ENCODE results near the gene SLBP. TPM values are rescaled to one million over a fixed set of nuclear protein-coding genes. Genes with fewer than 3 reads are reported as not detected.

The SLBP gene
- total RNA-seq, 1 donor from 2014 or later: 33.5 TPM

DNA sequence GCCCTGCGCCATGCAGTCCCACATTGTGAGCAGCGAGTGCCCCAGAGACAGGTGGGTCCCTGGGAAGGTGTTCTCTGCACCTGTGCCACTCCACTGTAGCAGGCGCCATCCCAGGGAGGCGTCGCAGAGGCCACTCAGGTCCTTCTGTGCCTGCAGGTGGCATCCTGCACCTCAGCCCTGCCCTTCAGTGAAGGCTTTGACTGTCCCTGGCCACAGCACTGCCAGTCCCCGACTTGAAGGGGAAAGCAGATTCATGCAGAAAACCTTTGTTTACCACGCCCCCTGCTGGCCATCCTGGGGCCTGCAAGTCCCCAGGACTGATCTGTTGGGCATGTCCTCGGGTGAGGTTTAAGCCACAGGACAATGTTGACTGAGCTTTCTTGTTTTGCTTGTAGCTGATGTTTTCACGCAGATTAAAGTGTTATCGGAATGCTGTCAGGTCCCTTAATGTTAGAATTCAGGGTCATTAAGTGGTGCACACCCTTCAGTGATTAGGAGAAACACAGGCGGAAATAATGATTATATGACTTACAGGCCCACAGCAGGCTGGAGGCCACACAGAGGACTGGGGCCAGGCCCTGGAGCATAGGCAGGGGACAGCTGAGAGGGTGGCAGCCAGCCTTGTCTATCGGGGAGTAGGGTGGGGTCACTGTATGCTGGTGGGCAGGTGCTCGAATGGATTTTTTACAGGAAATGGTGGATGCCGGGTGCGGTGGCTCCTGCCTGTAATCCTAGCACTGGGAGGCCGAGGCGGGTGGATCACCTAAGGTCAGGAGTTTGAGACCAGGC, 14.2 kb upstream of the SLBP start:
- peak; percentile 51 for DNase-seq

DNA sequence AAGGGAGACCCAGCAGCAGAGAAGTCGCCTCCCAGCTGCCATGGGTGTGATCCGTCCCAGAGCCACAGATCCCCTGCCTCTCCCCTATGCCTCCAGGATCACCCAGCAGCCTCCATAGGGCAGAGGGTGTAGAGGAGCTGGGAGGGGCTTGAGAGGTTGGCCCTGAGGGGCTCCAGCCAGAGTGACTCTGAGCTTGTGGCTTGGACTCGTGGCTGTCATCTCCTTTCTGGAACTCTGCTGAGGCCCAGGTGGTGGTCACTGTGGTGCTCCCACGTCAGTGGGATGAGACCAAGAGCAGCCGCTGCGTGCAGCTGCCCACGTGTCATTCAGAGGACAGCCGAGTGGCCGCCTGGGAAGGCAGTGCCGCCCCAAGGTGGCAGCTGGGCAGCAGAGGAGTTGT, 13.4 kb upstream of the SLBP start:
- no peak for DNase-seq

DNA sequence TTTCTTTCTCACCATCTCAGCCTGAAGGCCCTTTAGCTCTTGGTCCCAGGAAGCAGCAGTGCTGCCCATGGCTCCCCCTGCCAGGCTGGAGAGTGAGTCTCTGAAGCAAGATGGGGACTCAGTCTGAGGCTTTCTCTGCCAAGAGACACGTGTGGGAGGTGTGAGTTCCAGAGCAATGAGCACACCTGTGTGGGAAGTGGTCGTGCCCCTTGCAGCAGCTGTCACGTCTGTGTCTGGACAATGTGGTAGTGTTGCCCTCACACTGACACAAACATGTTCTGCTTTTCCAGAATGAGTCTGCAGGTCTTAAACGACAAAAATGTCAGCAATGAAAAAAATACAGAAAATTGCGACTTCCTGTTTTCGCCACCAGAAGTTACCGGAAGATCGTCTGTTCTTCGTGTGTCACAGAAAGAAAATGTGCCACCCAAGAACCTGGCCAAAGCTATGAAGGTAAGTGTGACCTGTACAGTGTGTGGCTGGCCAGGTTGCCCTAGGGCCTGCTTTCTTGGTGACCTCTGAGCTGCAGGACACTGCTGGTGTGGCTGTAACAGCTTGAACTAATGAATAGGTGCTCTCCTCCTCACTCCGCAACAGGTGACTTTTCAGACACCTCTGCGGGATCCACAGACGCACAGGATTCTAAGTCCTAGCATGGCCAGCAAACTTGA, 11.1 kb upstream of the SLBP start:
- no peak for DNase-seq

DNA sequence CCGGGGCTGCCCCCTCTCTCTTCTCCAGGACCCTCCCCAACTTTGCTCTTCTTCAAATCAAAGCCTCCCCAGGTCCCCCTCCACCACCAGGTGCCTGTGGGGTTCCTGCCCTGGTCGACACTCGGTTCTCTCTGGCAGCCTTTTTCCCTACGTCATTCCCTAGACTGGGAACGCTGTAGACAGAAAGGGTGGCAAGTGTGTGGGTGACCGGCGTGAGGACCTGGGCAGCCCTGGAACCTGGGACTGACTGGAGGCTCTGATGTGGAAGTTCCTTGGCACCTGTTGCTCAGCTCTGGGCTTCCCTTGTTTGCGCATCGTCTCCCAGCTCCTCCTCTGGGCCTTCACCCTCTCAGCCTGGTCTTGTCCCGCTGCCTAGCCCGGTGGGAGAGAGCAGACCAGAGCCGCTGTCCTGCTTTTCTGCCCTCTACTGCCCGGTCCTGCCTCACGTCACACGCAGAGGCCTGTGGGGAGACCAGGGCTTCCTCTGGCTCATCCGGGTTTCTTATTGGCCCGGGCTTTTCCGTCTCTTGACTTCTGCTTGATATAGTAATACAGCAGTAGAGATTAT, 10.5 kb upstream of the SLBP start:
- DNase-seq: no peak

DNA sequence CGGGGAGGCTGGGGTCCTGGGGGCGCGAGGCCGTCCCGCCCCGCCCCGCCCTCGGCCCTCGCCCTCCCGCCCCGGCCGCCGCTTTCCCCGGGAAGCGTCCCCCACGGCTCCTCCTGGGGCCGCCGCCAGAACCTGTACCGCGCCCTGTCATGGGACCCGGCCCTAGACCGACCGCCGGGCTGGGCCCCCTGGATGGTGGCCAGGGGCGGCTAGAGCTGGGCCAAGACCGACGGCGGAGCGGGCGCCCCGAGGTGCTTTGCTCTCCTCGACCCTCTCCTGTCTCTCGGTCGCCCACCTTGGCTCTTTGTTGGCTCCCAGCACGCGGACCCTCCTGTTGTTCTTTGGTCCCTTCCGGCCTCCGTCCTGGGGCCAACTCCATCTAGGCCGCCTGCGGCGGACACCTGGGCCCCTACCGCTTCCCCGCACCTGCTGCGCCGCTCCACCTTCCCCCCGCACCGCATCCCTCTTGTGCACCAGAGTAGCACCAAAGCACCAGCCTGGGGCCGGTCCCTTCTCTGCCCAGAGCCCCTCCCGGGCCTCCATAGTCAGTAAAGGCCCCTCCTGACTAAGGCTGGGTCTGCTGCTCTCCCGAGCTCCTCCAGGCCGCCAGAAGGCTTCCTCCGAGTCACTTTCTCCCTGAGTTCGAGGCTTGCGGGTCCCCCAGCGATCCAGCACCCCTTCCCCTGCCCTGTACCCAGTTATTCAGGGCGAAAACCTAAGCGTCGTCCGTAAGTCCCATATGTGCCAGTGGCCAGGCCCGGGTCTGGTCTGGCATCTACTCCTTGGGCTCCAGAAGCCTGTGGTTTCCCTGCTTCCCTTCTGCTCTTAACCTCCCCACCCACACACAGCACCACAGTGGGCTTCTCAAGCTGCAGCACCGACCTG, 9.8 kb upstream of the SLBP start:
- DNase-seq: no peak

DNA sequence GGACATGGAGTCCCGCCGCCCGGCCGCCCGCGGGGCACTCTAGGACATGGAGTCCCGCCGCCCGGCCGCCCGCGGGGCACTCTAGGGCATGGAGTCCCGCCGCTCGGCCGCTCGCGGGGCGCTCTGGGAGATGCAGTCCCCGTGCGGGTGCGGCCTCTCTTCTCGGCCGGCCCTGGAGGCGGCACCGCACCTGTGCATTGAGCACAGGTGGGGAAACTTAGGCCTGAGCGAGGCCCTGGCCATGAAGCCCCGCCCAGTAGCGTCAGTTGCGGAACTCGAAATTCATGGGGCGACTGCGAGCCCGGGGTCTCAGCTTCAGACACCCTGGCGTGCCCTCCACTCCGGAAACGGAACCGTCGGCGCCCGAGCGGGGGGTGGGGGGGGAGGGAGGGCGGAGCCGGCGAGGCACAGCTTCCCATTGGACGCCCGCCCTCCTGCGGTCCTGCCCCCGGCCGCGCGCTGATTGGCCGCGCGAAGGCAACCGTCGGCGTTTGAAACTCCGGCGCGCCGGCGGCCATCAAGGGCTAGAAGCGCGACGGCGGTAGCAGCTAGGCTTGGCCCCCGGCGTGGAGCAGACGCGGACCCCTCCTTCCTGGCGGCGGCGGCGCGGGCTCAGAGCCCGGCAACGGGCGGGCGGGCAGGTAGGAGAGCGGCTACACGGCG, 9.0 kb upstream of the SLBP start, which contains the start of the genes TACC3 and TMEM129:
Gene TACC3, plus strand, starts transcription at position 519 of the 663 bp plus-strand sequence. CDS start 1,901 bp downstream, outside the sequence.
Gene TMEM129, minus strand, starts transcription at position 321 of the 663 bp plus-strand sequence. CDS start 486 bp downstream, outside the sequence.
- DNase-seq: peak; percentile 90

DNA sequence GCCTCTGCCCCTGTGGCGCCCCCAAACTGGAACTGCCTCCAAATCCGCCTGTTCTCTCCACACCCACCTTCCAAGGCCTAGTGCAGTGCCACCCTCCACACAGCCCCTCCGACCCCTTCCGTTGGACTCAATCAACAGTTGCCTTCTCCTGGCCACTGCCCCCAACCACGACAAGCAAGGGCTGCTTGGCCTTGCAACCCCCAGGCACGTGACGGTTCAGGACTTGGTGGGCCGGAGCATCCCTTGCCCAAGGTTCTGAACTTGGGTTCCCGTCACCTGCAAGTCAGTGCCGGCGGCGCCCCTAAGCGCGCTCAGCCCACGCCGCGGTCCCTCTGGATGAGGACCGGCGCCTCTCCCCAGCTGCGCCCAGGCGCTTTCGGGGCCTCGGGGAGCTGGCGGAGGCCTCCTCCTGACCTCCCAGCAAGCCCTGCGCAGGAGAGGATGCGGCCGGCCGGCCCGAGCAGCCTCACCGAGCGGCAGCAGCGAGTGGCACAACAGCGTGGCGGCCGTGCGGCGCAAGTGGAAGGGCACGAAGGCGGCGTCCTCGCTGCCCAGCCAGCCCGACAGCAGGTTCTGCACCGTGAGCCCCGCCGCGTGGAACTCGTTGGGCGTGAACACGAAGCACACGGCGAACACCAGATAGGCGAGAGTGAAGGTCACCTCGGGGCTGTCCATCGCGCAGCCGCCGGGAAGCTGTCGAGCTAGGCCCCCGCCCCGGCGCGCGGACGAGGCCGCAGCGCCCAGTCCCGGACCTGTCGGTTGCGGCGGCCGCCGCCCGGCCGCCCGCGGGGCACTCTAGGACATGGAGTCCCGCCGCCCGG, 8.3 kb upstream of the SLBP start:
- DNase-seq: no peak

DNA sequence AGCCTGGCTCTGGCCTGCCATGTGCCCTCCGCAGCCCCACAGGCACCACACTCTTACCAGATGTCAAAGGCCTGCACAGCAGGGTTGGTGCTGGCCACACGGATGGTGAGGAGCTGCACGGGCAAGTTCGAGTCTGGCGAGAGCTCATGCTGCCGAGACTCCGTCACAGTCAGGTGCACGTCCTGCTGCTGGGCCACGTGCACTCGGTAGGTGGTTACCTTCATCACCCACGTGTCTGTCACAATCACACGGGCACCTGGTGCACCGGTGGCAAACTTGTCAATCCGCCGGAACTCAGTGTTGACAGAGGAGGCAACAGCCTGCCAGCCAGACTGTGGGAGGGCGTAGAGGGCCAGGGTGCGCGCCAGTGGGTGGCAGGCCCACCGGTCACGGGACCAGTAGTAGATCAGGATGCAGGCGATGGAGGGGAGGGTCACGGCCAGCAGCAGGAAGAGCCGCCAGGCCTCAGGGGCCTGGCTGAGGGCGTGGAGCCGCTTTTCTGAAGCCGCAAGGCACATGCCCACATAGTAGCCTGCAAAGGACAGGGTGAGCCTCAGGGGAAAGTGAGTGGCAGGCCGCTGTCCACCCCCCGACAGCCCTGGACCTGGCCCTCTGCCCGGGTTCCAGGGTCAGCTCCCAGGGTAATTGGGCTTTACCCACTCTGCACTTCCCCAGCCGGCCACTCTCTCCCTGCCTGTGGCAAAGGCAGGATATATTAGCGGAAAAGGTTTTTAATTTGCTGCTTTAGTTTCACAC, 6.2 kb upstream of the SLBP start:
- no peak for DNase-seq

DNA sequence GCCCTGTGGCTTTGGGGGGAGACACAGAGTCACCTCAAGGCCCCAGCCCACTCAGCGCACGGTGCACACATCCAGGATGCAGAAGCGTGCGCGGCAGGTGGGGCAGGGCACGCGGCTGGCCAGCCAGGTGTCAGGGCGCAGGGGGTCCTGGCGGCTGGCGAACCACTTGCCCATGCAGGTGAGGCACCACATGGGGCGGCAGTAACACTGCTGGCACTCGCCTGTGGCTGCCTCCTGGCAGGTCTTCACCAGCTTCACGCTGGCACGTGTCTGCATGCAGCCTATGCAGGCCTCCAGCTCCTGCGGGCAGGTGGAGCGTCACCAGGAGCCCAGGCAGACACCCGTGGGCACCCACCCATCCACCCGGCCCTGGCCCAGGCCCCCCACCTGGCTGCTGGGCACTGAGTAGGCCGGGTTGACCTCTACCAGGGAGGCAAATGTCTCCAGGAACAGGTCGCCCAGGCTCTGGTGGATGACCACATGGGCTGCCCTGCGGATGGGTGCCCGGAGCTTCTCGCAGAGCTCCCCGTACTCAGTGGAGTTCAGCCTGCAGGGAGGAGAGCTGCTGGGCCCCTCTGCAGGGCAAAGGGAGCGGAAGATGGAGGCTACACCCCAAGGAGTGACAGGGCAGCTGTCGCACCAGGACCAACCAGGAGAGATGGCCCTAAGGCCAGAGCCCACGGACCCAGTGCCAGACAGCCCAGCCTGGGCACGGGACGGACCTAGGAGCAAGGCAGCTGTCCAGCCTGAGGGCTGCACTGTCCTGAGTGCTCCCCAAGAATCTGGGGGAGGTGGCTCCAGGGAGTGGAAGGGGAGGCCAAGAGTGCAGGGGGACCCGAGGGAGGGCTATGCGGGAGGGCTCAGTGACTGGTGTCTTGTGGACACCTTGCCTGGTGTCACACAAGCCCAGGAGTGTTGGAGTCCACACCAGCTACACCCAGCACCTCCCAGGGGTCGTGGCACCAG, 5.3 kb upstream of the SLBP start:
- DNase-seq: no peak

DNA sequence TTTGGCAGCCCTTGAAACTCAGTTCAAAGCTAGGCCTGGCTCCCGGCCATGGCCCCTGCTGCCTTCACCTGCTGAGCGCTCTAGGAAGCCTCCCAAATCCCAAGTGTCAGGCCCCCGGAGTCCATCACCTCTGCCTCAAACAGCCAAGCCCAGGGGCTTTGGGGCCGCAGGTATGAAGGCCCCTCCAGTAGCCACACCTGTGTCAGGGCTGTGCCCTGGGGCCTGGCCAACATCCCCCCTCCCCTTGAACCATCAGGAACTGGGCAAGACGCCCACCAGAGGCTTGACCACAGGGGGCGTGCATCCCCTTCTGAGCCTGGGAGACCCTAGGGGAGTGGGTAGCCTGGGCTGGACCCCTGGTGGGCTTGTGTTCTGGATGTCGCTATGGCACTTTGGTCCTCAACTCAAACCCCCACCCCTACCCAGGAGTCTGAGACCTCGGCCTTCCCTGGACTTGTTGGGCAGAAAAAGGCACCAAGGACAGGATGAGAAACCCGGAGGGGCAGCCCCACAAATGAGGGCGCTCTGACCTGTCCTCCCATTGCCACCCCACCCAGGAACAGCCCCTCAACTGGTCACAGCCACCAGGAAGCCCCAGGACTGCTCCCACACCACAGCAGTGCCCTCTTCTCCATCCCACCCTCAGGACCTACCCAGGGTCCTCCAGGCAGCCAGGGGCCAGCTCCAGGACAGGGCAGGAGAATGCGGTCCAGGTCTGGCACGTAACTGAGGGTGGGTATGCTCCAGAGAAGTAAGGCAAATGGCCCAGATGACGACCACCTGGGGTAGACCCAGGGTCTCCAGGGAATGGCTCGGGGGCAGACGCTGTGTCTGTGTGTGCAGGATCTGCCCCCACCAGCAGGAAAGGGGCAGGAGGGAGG, 4.2 kb upstream of the SLBP start:
- no peak for DNase-seq

DNA sequence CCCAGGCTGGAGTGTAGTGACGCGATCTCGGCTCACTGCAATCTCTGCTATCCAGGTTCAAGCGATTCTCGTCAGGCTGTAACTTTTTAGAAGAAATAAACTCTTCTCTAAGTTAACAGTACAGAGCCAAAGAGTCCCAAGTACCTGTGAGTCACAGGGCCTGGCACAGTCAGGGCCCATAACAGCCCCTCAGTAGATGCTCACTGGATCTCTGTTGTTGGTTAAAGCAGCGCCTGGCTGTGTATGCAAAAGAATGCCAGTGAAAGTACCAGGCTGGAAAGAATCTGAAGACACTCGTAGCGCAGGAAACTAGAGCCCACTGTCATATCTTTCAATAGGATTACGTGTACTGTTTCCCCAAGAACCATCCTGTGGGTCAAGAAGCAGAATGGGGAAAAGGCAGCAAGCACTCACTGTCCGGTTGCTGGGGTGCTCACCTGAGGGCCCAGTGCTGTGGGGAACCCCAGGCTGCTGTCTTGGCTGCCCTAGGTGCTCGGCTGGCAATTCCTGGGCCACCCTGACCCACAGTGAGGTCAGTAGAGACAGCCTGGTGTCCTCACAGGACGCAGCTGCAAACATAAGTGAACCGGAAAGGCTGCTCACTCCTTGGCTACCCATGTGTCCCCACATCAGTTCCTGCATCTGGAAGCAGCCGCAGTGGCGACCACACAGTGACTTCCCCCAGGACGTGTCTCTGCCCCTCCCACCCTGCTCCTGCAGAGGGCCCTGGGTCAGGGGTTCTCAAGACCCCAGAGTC, 3.1 kb upstream of the SLBP start:
- DNase-seq: no peak

DNA sequence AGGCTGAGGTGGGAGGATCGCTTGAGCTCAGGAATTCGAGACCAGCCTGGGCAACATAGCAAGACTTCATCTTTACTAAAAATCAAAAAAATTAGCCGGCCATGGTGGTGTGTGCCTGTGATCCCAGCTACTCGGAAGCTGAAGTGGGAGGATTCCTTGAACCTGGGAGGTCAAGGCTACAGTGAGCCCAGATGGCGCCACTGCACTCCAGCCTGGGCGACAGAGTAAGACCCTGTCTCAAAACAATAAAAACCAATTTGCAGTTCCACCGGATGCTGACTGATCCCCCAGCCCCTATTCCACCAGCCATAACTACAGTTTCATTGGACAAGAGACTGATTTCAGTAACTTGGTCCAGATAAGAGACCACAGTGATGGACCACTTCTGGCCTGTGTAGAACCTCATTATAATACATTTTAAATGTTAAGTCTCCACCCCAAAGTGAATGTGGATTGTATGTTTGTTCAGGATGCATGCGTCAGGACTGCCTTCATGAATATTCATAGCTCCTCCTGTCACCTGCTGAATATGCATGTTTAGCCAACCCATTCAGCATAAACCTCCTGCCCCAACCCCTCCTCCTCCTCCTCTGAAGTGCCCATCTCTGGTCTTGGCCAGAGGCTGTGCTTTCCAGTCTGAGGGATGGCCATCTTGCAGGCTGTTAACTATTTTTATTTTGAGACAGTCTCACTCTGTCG, 2.3 kb upstream of the SLBP start:
- DNase-seq: no peak

DNA sequence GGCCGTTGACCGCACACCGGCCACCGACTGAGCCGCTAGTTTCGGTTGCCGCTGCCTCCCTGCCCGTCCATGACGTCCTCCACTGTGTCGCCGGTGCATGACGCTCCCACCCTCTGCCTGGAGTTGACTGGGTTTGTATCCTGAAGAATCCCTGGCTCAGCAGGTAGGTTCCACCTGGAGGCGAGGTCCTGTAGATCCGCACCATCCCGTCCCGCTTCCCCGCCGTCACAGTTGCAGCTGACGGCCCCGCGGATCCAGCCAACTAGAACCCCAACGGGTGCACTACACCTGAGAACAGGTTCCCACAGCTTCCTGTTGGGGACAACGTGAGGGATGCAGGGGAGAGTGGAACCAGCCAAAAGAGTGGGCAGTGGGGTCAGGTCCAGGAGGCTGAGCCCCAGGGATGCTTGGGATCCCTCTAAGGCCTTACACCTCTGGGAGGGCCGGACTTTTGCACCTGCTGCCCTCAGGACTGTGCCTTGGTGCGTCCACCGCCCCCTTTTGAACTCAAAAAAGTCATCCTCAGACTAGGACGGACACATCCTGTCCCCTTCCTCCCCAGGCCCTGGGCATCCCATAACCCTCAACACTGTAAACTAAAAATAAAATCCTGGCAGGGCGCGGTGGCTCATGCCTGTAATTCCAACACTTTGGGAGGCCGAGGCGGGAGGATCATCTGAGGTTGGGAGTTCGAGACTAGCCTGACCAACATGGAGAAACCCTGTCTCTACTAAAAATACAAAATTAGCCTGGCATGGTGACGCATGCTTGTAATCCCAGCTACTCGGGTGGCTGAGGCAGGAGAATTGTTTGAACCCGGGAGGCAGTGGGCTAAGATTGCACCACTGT, 1.1 kb upstream of the SLBP start:
- no peak for DNase-seq

DNA sequence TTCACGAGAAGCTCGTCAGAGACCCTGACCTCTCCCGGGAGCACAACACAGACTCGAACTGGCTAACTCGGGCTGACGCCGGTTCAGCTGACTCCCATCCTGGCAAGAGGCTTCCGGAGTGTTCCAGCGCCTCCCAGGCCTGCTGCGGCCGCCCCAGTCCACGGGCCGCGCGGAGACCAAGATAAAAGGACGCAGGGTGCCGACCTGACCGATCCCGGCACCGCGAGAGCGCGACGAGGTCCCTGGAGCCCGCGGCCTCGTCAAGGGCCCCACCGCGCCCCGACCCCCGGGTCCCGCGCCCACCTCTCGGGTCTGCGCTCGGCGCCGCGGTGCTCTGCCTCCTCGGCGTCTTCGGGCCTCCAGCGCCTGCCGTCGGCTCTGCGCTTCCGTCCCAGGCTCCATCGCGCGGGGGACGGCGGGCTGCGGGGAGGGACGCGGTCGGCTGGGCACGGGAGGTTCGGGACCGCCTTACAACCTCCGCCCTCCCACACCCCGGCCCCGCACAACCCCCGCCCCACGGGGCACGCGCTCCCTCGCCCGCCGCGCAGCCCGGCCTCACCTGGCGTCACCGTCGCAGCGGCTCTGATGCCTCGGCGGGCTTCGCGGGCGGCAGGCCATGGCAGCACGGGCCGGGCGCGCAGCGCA, 426 bp downstream of the SLBP start:
- DNase-seq: no peak

DNA sequence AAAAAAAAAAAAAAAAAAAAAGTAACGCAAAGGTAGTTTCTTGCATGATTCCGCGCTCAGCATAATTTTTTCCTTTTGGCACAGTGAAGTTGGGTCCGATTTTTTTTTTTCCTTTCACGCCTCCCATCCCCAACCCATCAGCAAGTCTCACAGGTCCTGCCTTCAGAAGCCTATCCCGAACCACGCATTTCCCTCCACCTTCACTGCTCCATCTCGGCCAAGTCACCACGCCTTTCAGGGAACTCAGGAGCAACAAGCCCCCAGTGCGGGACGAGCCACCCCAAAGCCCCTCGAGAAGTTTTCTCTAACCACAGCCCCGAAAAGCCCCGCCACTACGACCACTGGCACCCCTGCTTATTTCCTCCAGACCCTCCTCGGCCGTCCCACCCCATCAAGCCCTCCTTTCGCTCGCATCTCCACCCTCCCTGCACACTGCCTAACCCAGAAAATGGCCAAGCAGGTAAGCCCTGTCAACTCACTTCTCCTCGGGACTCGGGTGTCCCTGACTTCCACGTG, 1.0 kb downstream of the SLBP start:
- DNase-seq: no peak
